Neuronal stem cell (in vitro differentiated cells): ENCODE data around the gene BORCS5.

Source experiments
- DNase-seq: peaks from one replicate; pipeline ENCODE4 v3.0.0-alpha.2; 2013; ENCODE audit warnings: low spot score
- H2AFZ ChIP-seq: one replicate; pipeline ENCODE4 v1.6.1; 2013; ENCODE audit warnings: mild to moderate bottlenecking, low read length, inconsistent platforms
- H2AK5ac ChIP-seq: 2 replicates; pipeline ENCODE4 v1.6.1; 2013; ENCODE audit warnings: low read depth, mild to moderate bottlenecking, inconsistent platforms, low read length, moderate library complexity, mixed read lengths
- H2BK120ac ChIP-seq: 2 replicates; pipeline ENCODE4 v1.6.1; 2013; ENCODE audit warnings: low read depth, mild to moderate bottlenecking, inconsistent platforms, low read length, moderate library complexity, mixed read lengths
- H2BK12ac ChIP-seq: one replicate; pipeline ENCODE4 v1.6.1; 2013; ENCODE audit warnings: low read length, inconsistent platforms
- H2BK15ac ChIP-seq: 2 replicates; pipeline ENCODE4 v1.6.1; 2013; ENCODE audit warnings: mild to moderate bottlenecking, low read length, inconsistent platforms, mixed read lengths
- H2BK5ac ChIP-seq: one replicate; pipeline ENCODE4 v1.6.1; 2013; ENCODE audit warnings: inconsistent platforms, mild to moderate bottlenecking, low read length, moderate library complexity
- H3K14ac ChIP-seq: one replicate; pipeline ENCODE4 v1.6.1; 2013; ENCODE audit warnings: low read length, inconsistent platforms
- H3K18ac ChIP-seq: 2 replicates; pipeline ENCODE4 v1.6.1; 2013; ENCODE audit warnings: low read length, inconsistent platforms
- H3K23ac ChIP-seq: 2 replicates; pipeline ENCODE4 v1.6.1; 2013; ENCODE audit warnings: low read depth, mild to moderate bottlenecking, mixed read lengths, low read length, inconsistent platforms; ENCODE audit not compliant: poor library complexity
- H3K27ac ChIP-seq: replicated peaks from 3 replicates; pipeline ENCODE4 v1.5.1; 2013; ENCODE audit warnings: low read length, inconsistent platforms
- H3K27me3 ChIP-seq, 3 experiments: 2 replicates each; pipeline ENCODE4 v1.6.1; 2013; ENCODE audit warnings: low read length in 3 of 3, mild to moderate bottlenecking in 2 of 3, inconsistent platforms in 1 of 3, low read depth in 1 of 3, mixed read lengths in 1 of 3, moderate library complexity in 1 of 3; ENCODE audit not compliant: control insufficient read depth in 3 of 3, insufficient read depth in 3 of 3
- H3K36me3 ChIP-seq, 2 donors: replicated peaks in 1 of 2; 2 replicates each; pipeline ENCODE4 v1.6.1; 2013; ENCODE audit warnings: low read length in 2 of 2; ENCODE audit not compliant: control insufficient read depth in 2 of 2, insufficient read depth in 2 of 2
- H3K4ac ChIP-seq: 2 replicates; pipeline ENCODE4 v1.6.1; 2013; ENCODE audit warnings: inconsistent platforms, mild to moderate bottlenecking, low read length, moderate library complexity
- H3K4me1 ChIP-seq, 2 donors: 1 replicate in 1 of 2; 2 replicates in 1 of 2; pipeline ENCODE4 v1.6.1; 2013; ENCODE audit warnings: low read length in 2 of 2, low read depth in 1 of 2; ENCODE audit not compliant: control insufficient read depth in 2 of 2, insufficient read depth in 1 of 2
- H3K4me2 ChIP-seq: one replicate; pipeline ENCODE4 v1.6.1; 2013; ENCODE audit warnings: mild to moderate bottlenecking, low read length, inconsistent platforms; ENCODE audit not compliant: insufficient read depth, poor library complexity, severe bottlenecking
- H3K4me3 ChIP-seq, 2 donors: 2 replicates each; pipeline ENCODE4 v1.5.1; 2013; ENCODE audit warnings: low read length in 2 of 2, mild to moderate bottlenecking in 2 of 2, inconsistent platforms in 1 of 2, moderate library complexity in 1 of 2
- H3K79me1 ChIP-seq: one replicate; pipeline ENCODE4 v1.6.1; 2013; ENCODE audit warnings: low read depth, mild to moderate bottlenecking, inconsistent platforms, low read length, moderate library complexity
- H3K9ac ChIP-seq: one replicate; pipeline ENCODE4 v1.6.1; 2013; ENCODE audit warnings: mild to moderate bottlenecking, low read depth, low read length, inconsistent platforms; ENCODE audit not compliant: poor library complexity
- H3K9me3 ChIP-seq, 2 donors: replicated peaks in 1 of 2; 2 replicates each; pipeline versions ENCODE3 to v1.6.1; 2013; ENCODE audit warnings: low read length in 2 of 2, mild to moderate bottlenecking in 2 of 2, inconsistent platforms in 1 of 2, low read depth in 1 of 2, mixed read lengths in 1 of 2, moderate library complexity in 1 of 2; ENCODE audit not compliant: control insufficient read depth in 2 of 2, insufficient read depth in 1 of 2
- H4K8ac ChIP-seq: one replicate; pipeline ENCODE4 v1.6.1; 2013; ENCODE audit warnings: low read depth, mild to moderate bottlenecking, inconsistent platforms, low read length, moderate library complexity
- H4K91ac ChIP-seq: one replicate; pipeline ENCODE4 v1.6.1; 2013; ENCODE audit warnings: low read length, low read depth, mild to moderate bottlenecking, inconsistent platforms; ENCODE audit not compliant: poor library complexity
- WGBS, 2 donors: extraction: QIAGEN DNeasy Blood & Tissue Kit; methylation state at CpG; one replicate each; pipeline ENCODE4 v1.1.7; 2013; ENCODE audit warnings: missing lambda C conversion rate in 2 of 2, mixed read lengths in 1 of 2; ENCODE audit not compliant: insufficient read length in 2 of 2, insufficient replicate concordance in 1 of 2; ENCODE audit errors: extremely low coverage in 2 of 2; 5-methylcytosine and 5-hydroxymethylcytosine counted together

Gene BORCS5

GRCh38 chr12:12480074-12480473 lies 123.2 kb downstream of the BORCS5 start:
- Histone ChIP-seq H2AFZ (no peak overlapping the region), H3K27me3 (no peaks in the 10 kb centered on the region), H3K18ac (no peak overlapping the region), H3K4me1 (peaks cover 0 to 2% of the 10 kb centered on the region in 2 donors), H4K8ac (no peak overlapping the region), H2AK5ac (no peak overlapping the region), H2BK5ac (no peak overlapping the region), H3K23ac (no peak overlapping the region), H2BK15ac (no peak overlapping the region), H3K4ac (no peak overlapping the region), H2BK120ac (no peak overlapping the region), H3K9me3 (no peaks in the 10 kb centered on the region), H3K36me3 (peaks cover 25 to 91% of the 10 kb centered on the region in 2 donors), H3K4me2 (no peak overlapping the region), H4K91ac (no peak overlapping the region), H3K79me1 (no peaks in the 10 kb centered on the region), H3K4me3 (no peak overlapping the region), H3K27ac (no peak overlapping the region), H2BK12ac (no peak overlapping the region), H3K9ac (no peak overlapping the region), H3K14ac (no peak overlapping the region)
- DNase-seq = no peak
- WGBS, 2 donors = no CpG with 5 or more reads among the region's 5 CpGs

DNA sequence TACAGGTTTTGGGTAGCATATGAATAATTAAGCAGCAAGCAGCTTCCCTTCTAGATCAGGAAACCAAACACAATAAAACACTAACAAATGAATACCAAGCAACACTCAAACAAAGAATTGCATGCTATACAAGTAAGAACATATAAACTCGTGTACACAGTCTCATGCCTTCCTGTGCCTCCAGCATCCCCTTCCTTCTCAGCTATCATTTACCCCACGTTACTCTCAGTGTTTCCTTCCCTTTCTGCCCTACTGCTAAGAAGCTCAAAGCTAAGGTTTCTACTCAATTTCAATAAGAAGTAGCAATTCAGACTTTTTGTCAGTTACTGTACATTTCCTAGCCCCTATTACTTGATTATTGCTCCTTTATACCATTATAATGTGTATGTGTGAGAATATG lies 124.8 kb downstream of the BORCS5 start:
- peaks cover 0 to 2% of the 10 kb centered on the region in 2 donors for H3K9me3 ChIP-seq
- no peak overlapping the region for H2BK120ac ChIP-seq
- no peak overlapping the region for H2AFZ ChIP-seq
- no peak overlapping the region for H4K91ac ChIP-seq
- no peaks in the 10 kb centered on the region for H3K27me3 ChIP-seq
- WGBS, 2 donors = no CpG with 5 or more reads among the region's 2 CpGs
- no peak overlapping the region for H2BK5ac ChIP-seq
- no peak overlapping the region for H2BK12ac ChIP-seq
- no peaks in the 10 kb centered on the region for H3K79me1 ChIP-seq
- H3K18ac ChIP-seq = no peak overlapping the region
- no peak for DNase-seq
- no peak overlapping the region for H3K4me3 ChIP-seq
- peaks cover 25 to 89% of the 10 kb centered on the region in 2 donors for H3K36me3 ChIP-seq
- H2BK15ac ChIP-seq = no peak overlapping the region
- no peak overlapping the region for H3K4ac ChIP-seq
- no peak overlapping the region for H3K27ac ChIP-seq
- no peak overlapping the region for H3K23ac ChIP-seq
- H3K14ac ChIP-seq = no peak overlapping the region
- no peak overlapping the region for H2AK5ac ChIP-seq
- H3K4me1 ChIP-seq = no peaks in the 10 kb centered on the region
- H3K9ac ChIP-seq = no peak overlapping the region
- H3K4me2 ChIP-seq = no peak overlapping the region
- no peak overlapping the region for H4K8ac ChIP-seq

DNA sequence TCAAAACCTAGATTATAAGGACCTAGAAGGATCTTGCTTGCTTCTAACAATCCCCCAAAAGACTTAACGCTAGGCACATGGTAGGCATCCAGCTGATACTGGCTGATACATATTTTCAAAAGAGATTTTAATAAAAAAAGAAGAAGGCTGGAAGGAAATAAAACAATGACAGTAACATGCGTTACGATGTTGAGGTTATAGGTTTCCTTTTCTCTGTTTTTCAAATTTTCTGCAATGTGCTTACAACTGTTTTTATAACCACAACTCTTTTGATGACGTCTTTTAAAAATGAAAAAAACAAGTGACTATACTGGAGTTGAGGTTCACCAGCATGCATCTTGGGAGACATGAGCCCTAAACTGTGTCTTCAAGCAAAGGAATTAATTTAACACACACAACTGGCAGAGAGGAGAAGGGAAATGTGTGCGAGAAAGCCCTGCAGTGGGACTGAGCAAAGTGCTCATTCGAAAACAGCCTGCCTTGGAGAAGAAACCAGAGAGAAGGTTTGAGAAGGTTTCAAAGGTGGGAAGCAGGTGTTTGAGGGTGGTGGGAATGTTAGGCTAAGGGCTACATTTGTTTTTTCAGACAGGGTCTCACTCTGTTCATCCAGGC lies 125.4 kb downstream of the BORCS5 start:
- H3K18ac ChIP-seq = no peak overlapping the region
- peaks cover 0 to 2% of the 10 kb centered on the region in 2 donors for H3K9me3 ChIP-seq
- H3K9ac ChIP-seq = no peak overlapping the region
- H3K27ac ChIP-seq = no peak overlapping the region
- no peak overlapping the region for H2BK5ac ChIP-seq
- DNase-seq = no peak
- H2BK15ac ChIP-seq = no peak overlapping the region
- no peak overlapping the region for H2AFZ ChIP-seq
- no peak overlapping the region for H3K14ac ChIP-seq
- no peak overlapping the region for H2BK120ac ChIP-seq
- H3K23ac ChIP-seq = no peak overlapping the region
- H2AK5ac ChIP-seq = no peak overlapping the region
- H3K79me1 ChIP-seq = no peaks in the 10 kb centered on the region
- no peak overlapping the region for H4K91ac ChIP-seq
- no peak overlapping the region for H3K4me2 ChIP-seq
- H3K4me1 ChIP-seq = no peaks in the 10 kb centered on the region
- no peak overlapping the region for H3K4ac ChIP-seq
- H3K36me3 ChIP-seq = peaks cover 23 to 87% of the 10 kb centered on the region in 2 donors
- WGBS, 2 donors = no CpG with 5 or more reads among the region's 6 CpGs
- no peak overlapping the region for H2BK12ac ChIP-seq
- no peak overlapping the region for H3K4me3 ChIP-seq
- H4K8ac ChIP-seq = no peak overlapping the region
- no peaks in the 10 kb centered on the region for H3K27me3 ChIP-seq

- Histone ChIP-seq H3K36me3 (peaks cover 18 to 80% of the 10 kb centered on the region in 2 donors), H3K4ac (no peak overlapping the region), H3K79me1 (no peaks in the 10 kb centered on the region), H3K23ac (no peak overlapping the region), H2BK15ac (no peak overlapping the region), H2BK120ac (no peak overlapping the region), H3K27me3 (no peaks in the 10 kb centered on the region), H2BK12ac (no peak overlapping the region), H3K18ac (no peak overlapping the region), H2BK5ac (no peak overlapping the region), H2AK5ac (no peak overlapping the region), H3K27ac (no peak overlapping the region), H3K4me3 (no peak overlapping the region), H2AFZ (no peak overlapping the region), H3K9me3 (peaks cover 0 to 2% of the 10 kb centered on the region in 2 donors), H3K4me2 (no peak overlapping the region), H4K91ac (no peak overlapping the region), H3K14ac (no peak overlapping the region), H4K8ac (no peak overlapping the region), H3K4me1 (no peaks in the 10 kb centered on the region), H3K9ac (no peak overlapping the region)
- DNase-seq = no peak
- no CpG with 5 or more reads among the region's 6 CpGs for WGBS, 2 donors
These were observed 126.1 kb downstream of the BORCS5 start for GRCh38 chr12:12482959-12483358.
